Measurements from ENCODE around the gene RBM26. TPM values are rescaled to one million over a fixed set of nuclear protein-coding genes. Genes with fewer than 3 reads are reported as not detected.

The RBM26 gene
- polyA plus RNA-seq, 10 donors: 41.6 to 64.9 (median 58.5) TPM

- peak; percentile 30 to 60 (median 30) for DNase-seq
These were observed 18.0 kb upstream of the RBM26 start for GRCh38 chr13:79423801-79424642.

DNA sequence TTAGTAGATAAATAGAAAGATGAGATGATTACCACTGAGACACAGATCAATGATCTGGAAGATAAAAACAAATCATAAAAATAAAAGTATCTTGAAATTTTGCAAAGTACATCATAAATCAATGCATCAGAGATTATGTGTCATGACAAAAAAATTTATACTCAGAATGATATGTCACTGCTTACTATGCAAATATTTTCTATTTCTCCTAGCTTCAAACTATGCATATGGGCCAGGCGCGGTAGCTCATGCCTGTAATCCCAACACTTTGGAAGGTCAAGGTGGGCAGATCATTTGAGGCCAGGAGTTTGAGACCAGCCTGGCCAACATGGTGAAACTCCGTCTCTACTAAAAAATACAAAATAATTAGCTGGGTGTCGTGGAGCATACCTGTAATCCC lies 17.3 kb upstream of the RBM26 start:
- DNase-seq: no peak

DNA sequence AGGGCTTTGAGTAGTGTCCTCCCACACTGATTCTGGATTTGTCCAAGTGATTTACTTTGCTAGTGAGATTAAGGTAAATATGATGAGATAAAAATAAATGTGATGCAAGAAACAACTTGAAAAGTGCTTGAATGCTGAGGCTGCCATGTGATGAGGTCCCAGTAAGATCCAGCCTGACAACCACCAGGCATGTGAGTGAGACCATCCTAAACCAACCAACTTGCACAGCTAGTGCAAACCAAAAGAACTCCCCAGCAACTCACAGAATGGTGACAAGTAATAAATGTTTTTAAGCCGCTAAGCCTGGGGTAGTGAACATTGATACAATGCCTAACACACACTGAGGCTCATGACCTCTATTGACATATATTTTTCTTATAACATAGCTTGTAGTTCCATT lies 13.3 kb upstream of the RBM26 start:
- DNase-seq: no peak

- DNase-seq: no peak
These were observed 11.7 kb upstream of the RBM26 start for GRCh38 chr13:79417741-79418140.

- no peak for DNase-seq
These were observed 7.5 kb upstream of the RBM26 start for GRCh38 chr13:79413521-79413920.

DNA sequence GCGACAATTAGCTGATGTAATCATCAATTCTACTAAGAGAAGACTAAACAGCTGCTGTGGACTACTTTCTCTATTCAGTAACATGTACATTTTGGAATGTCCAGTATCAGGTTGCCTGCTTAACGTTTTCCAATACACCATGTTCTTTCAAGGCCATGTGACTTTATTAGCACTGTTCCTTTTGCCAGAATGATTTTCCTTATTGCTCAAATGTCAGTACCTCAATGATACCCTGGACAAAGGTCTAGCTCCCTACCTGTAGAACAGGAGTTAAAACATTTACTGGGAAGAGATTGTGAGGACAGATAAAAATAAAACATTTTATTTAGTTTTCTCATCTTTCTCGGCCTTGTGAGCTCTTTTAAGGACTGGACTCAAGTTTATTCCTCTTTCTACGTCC lies 3.8 kb upstream of the RBM26 start:
- DNase-seq: no peak

DNA sequence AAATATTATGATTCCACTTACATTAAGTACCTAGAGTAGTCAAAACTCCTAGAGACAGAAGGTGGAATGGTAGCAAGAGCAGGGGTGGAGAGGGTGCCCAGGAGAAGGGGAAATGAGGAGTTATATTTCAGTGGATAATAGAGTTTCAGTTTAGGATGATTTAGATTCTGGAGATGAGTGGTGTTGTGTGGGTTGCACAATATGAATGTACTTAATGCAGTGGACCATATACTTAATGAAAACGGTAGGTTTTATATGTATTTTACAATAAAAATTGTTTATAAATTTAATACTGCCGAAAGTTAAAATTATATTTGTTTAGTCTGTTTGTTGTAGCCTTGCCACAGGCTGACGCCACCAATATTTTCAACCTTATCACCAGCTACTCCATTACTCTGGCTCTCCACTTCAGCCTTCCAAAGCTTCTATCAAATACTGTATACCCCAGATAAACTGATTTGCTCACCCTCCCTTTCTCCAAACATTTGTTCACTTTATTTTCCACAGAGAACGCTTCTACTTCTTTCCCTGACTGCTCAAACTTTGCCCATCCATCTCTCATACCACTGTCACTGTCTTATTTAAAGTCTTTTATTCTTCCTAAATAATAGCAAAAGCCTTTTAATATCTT lies 1.4 kb upstream of the RBM26 start:
- DNase-seq: no peak

- DNase-seq: no peak
These were observed 498 bp upstream of the RBM26 start for GRCh38 chr13:79406597-79406908.

DNA sequence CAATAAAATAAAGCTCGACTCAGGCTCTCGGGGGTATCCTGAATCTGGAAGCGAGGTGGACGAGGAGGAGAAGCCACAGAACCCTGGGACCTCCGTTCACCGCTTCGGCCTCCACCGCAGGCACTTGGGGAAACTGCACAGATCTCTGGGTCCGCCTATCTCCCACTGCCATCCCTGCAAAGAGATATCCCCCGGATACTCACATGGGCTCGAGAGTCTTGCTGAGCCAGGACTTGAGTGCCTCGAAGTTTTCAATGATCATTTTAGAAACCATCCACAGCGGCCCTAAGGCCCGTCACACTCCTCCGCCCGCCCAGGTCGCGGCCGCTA lies 589 bp downstream of the RBM26 start:
- DNase-seq: peak in 1 of 3 donors; percentile 20

DNA sequence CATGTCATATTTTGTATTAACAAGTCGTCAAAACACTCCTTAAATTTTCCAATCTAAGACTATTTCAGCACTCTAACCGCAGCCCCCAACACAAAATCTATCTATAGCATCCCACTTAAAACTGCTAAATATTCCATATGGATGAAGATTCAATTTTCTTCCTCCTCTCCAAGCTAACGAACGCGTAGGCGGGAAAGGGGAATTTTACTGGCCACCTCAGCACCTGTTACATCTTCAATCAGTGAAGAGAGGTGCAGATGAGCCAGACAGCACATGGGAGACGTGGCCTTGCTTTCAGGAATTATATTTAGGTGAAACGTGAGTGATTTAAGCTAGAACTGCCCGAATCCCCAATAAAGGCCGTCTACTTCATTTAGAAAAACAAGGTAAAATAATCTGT lies 1.1 kb downstream of the RBM26 start:
- no peak for DNase-seq

DNA sequence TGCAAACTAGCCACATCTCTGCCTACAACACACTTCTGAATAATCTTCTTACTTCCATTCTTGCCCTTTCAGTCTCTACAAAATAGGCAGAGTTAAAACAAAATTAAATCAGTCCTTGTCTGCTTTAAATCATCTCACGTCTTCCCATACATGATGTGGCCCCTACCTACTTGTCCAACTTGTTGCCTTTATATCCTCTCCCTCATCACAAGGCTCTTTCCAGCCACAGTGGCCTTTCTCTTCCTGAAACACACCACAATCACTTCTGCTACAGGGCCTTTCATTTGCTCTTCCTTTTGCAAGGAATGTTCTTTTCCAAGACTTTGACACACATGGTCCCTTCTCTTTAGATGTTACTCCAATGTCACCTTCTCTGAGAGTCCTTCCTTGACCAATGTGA lies 1.7 kb downstream of the RBM26 start:
- DNase-seq: no peak

GRCh38 chr13:79403113-79403512 lies 2.9 kb downstream of the RBM26 start:
- DNase-seq: no peak

DNA sequence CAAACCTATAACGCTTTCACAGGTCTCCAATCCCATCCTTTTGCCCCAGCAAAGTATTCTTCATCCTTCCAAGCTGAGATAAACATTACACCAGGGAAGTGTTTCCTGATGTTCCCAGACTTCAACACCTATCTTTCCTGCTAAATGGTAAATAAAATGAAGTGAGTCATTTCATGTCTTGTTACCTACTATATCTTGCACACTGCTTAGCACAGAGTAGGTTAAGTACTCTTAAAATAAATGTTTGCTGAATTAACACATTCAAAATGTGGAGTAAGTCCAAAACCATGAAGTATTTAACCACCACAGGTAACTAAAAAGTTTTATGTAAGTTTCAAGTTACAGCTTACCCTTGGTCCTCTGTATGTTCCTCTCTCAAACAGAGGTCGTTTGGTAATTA lies 3.4 kb downstream of the RBM26 start:
- no peak for DNase-seq

GRCh38 chr13:79402074-79402635 lies 3.9 kb downstream of the RBM26 start:
- DNase-seq: no peak

DNA sequence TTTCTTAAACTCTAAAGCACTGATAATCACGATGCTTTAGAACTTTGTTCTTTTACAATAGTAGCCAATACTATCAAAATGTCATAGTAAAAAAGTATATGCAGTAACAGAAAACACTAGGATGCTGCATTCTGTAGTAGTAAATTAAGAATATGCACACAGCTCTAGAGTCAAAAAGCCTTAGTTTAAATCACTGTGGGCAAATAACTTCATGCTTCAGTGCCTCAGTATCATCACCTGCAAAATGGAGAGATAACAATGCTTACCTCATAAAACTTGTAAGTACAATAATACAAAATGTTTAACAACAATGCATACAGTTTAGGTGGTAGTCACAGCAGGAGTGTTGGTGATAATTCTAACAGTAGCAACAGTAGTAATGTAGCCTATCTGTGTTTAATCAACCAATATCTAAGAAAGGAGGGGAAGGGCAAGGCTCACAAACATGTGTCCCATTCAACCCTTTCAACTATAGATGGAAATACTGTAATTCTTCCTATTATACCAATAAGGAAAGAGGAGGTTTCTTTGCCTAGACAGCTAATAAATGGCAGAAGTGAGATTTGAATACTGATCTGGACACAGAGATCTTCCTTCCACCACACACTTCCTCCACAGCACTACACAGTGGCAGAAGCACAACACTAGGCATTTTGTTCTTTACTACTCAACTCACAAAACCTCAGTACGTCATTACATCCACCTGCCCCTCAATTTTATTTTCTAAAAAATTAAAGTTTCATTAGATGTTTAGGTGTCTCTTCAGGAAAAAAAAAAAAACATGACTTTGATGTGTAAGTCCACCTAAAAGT lies 4.6 kb downstream of the RBM26 start:
- no peak for DNase-seq

DNA sequence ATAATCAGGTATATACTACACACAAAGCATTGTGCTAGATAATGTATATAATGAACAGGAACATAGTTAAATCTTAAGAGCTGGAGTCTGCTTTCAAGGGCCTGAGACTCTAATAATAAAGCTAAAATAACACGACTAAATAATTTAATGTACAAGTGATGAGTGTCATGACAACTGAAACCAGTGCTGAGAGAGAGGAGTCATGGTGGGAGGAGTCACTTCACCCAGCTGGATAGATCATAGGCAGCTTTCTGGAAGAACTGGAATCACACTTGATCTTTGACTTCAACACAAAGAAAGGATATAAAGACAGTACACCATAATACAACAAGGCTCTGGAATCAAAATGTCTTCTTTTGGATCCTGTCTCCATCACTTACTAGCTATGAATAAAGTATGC lies 7.1 kb downstream of the RBM26 start:
- DNase-seq: no peak

- no peak for DNase-seq
These were observed 7.9 kb downstream of the RBM26 start for GRCh38 chr13:79398127-79398526.

DNA sequence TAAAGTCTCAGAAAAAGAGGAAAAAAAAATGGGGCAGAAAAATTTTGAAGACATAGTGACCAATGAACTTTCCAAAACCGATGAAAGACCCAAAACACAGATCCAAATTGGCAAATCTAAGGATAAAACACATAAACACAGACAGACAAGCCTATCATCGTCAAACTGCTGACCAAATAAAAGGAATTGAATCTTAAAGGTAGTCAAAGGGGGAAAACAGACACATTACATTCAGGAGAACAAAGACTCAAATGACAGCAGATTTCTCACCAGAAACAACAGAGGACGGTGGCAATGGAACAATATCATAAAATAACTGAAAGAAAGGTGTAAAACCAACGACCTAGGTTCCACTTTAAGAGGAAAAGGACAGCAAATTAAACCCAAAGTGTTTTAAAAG lies 10.2 kb downstream of the RBM26 start:
- no peak for DNase-seq

- peak in 1 of 3 donors; percentile 17 for DNase-seq
These were observed 12.3 kb downstream of the RBM26 start for GRCh38 chr13:79393564-79394249.

GRCh38 chr13:79392882-79393563 lies 13.0 kb downstream of the RBM26 start:
- DNase-seq: peak in 1 of 3 donors; percentile 47

- DNase-seq: no peak
These were observed 17.0 kb downstream of the RBM26 start for GRCh38 chr13:79389026-79389425.
